DND-41 (cell line): ENCODE results near the gene LCTL.

Source experiments
- ATAC-seq: fragments of 200-7000 bp; cut with Tn5 transposase; 3 replicates; pipeline ENCODE4 v1.9.1; 2021; ENCODE audit warnings: low read depth; ENCODE audit not compliant: insufficient read depth
- DNase-seq: peaks from one replicate; pipeline ENCODE4 v3.0.0-alpha.2; 2020
- H2AFZ ChIP-seq: 2 replicates; pipeline ENCODE4 v1.6.0; 2012; ENCODE audit warnings: low read depth, low read length
- H3K27ac ChIP-seq: 2 replicates; pipeline ENCODE4 v1.5.1; 2012; ENCODE audit warnings: low read length, inconsistent platforms
- H3K27me3 ChIP-seq: fragments of 200-600 bp; sonication (generic); 2 replicates; pipeline ENCODE4 v1.6.0; 2012; ENCODE audit warnings: low read length, mild to moderate bottlenecking, inconsistent platforms; ENCODE audit not compliant: insufficient read depth, poor library complexity
- H3K36me3 ChIP-seq: 2 replicates; pipeline ENCODE4 v1.5.1; 2012; ENCODE audit warnings: low read length, inconsistent platforms; ENCODE audit not compliant: insufficient read depth
- H3K4me1 ChIP-seq: 2 replicates; pipeline ENCODE4 v1.5.1; 2012; ENCODE audit warnings: mild to moderate bottlenecking, low read length; ENCODE audit not compliant: insufficient read depth
- H3K4me2 ChIP-seq: 2 replicates; pipeline ENCODE4 v1.6.0; 2012; ENCODE audit warnings: mild to moderate bottlenecking, moderate library complexity, low read length, inconsistent platforms; ENCODE audit not compliant: insufficient read depth
- H3K4me3 ChIP-seq, 2 experiments: fragments of 200-600 bp in 1 of 2; shearing (Covaris generic) in 1 of 2; 2 replicates each; pipeline ENCODE4 v1.5.1; 2012 to 2016; ENCODE audit warnings: inconsistent platforms in 2 of 2, low read length in 2 of 2, mild to moderate bottlenecking in 2 of 2, low read depth in 1 of 2, moderate library complexity in 1 of 2
- H3K79me2 ChIP-seq: 2 replicates; pipeline ENCODE4 v1.6.0; 2012; ENCODE audit warnings: low read length, inconsistent platforms; ENCODE audit not compliant: insufficient read depth
- H3K9ac ChIP-seq: 2 replicates; pipeline ENCODE4 v1.6.0; 2012; ENCODE audit warnings: low read depth, mild to moderate bottlenecking, inconsistent platforms, low read length, moderate library complexity
- H3K9me3 ChIP-seq: 2 replicates; pipeline ENCODE4 v1.5.1; 2012; ENCODE audit warnings: low read length, moderate library complexity, mild to moderate bottlenecking, inconsistent platforms; ENCODE audit not compliant: insufficient read depth, severe bottlenecking
- H4K20me1 ChIP-seq: 2 replicates; pipeline ENCODE4 v1.6.0; 2012; ENCODE audit warnings: low read length; ENCODE audit not compliant: insufficient read depth
- EZH2 ChIP-seq: IDR thresholded peaks from 3 replicates; pipeline ENCODE4 v1.6.1; 2012; ENCODE audit warnings: borderline replicate concordance, low read depth, mild to moderate bottlenecking, moderate library complexity, low read length, inconsistent platforms; ENCODE audit not compliant: severe bottlenecking
- TF ChIP-seq, protein P1 (sequence below): IDR thresholded peaks from 2 replicates; pipeline ENCODE4 v1.5.1; 2012; ENCODE audit warnings: borderline replicate concordance, low read length, moderate library complexity, mild to moderate bottlenecking; ENCODE audit not compliant: poor library complexity, severe bottlenecking; ENCODE audit errors: extremely low read depth

The LCTL gene

DNA sequence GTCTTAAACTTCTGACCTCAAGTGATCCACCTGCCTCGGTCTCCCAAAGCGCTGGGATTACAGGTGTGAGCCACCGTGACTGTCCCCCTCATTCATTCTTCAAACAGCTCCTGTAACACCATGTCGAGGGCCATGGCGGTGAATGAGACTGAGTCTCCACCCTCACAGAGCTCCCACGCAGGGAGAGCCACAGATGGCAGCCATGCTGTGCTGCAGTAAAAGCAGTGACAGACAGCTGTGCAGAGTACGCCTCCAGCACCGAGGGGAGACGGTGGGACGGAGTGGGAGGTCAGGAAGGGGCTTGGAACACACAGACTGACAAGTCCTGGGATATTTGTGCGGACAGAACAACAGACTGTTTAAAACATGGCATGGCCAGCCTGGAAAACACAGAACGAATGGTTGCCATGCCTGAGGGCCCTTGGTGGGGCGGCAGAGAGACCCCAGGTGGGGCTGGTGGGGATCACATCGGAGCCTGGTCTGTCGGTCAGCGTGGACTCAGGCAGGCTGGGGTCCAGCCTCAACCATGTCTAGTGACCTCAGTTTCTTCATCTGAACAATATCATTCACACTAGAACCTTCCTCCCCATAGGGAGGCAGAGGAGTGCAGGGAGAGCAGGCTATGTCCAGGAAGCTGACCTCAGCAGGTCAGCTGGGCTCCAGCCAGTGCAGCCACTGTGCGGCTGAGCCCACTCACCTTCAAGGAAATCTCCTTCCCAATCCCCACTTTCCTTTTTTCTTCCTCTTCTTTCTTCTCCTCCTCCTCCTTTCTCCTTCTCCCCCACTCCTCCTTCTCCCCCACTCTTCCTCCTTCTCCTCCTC is 20.6 kb upstream of the LCTL start:
- ATAC-seq (no peak), DNase-seq (no peak)
- Histone ChIP-seq H3K9ac (no peak overlapping the region), H3K4me2 (no peak overlapping the region), H2AFZ (no peak overlapping the region), H3K27ac (no peak overlapping the region), H3K36me3 (no peaks in the 10 kb centered on the region), H4K20me1 (no peaks in the 10 kb centered on the region), H3K9me3 (no peaks in the 10 kb centered on the region), H3K27me3 (no peaks in the 10 kb centered on the region), H3K4me3 (no peak overlapping the region), H3K4me1 (no peaks in the 10 kb centered on the region), H3K79me2 (no peaks in the 10 kb centered on the region)
- TF ChIP-seq, protein P1, sequence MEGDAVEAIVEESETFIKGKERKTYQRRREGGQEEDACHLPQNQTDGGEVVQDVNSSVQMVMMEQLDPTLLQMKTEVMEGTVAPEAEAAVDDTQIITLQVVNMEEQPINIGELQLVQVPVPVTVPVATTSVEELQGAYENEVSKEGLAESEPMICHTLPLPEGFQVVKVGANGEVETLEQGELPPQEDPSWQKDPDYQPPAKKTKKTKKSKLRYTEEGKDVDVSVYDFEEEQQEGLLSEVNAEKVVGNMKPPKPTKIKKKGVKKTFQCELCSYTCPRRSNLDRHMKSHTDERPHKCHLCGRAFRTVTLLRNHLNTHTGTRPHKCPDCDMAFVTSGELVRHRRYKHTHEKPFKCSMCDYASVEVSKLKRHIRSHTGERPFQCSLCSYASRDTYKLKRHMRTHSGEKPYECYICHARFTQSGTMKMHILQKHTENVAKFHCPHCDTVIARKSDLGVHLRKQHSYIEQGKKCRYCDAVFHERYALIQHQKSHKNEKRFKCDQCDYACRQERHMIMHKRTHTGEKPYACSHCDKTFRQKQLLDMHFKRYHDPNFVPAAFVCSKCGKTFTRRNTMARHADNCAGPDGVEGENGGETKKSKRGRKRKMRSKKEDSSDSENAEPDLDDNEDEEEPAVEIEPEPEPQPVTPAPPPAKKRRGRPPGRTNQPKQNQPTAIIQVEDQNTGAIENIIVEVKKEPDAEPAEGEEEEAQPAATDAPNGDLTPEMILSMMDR: no peak
- no peak for TF ChIP-seq EZH2

DNA sequence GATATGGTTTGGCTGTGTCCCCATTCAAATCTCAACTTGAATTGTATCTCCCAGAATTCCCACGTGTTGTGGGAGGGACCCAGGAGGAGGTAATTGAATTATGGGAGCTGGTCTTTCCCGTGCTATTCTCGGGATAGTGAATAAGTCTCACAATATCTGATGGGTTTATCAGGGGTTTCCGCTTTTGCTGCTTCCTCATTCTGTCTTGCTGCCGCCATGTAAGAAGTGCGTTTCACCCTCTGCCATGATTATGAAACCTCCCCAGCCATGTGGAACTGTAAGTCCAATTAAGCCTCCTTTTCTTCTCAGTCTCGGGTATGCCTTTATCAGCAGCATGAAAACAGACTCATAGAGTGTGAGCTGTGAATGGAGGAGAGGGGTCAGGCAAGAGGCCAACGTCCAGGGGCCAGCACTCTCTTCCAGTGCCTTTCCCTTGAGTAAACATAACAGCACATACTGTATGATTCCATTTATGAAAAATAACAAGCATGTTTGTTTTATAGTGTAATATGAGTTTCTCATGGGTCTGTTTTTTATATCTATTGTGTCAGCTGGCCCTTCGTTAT is 16.3 kb upstream of the LCTL start:
- Histone ChIP-seq H3K79me2 (no peaks in the 10 kb centered on the region), H2AFZ (no peak overlapping the region), H3K4me3 (no peak overlapping the region), H3K36me3 (no peaks in the 10 kb centered on the region), H3K27me3 (no peaks in the 10 kb centered on the region), H4K20me1 (no peaks in the 10 kb centered on the region), H3K27ac (no peak overlapping the region), H3K4me2 (no peak overlapping the region), H3K9me3 (no peaks in the 10 kb centered on the region), H3K9ac (no peak overlapping the region), H3K4me1 (no peaks in the 10 kb centered on the region)
- DNase-seq (no peak), ATAC-seq (no peak)
- no peak for TF ChIP-seq EZH2
- TF ChIP-seq, protein P1: no peak

DNA sequence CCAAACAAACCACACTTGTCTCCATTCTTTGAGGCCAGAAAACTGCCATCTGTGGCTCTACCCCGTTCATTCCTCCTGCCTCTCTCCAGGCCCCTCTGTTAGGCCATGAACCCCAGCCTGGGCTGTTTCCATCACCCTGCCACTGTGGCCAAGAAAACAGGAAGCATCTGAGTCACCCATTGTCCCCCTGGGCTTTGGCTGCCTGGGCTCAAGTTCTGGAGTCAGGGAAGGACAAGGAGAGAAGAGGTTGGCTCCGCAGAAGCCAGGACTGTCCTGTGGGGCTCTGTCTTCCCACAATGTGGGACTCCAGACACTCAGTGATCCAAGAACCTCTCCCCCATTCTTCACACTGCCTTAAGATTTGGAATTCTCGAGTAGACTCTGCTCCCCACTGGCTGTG is 14.8 kb upstream of the LCTL start:
- ATAC-seq: no peak

More for the DNA sequence above, 14.8 kb upstream of the LCTL start:
- H3K9me3 ChIP-seq: no peaks in the 10 kb centered on the region
- no peak overlapping the region for H3K4me2 ChIP-seq
- H3K79me2 ChIP-seq: no peaks in the 10 kb centered on the region
- no peak overlapping the region for H3K4me3 ChIP-seq
- DNase-seq: no peak
- TF ChIP-seq EZH2: no peak
- TF ChIP-seq, protein P1: no peak
- no peaks in the 10 kb centered on the region for H3K4me1 ChIP-seq
- no peaks in the 10 kb centered on the region for H3K27me3 ChIP-seq
- no peak overlapping the region for H2AFZ ChIP-seq
- no peak overlapping the region for H3K27ac ChIP-seq
- no peaks in the 10 kb centered on the region for H4K20me1 ChIP-seq
- no peaks in the 10 kb centered on the region for H3K36me3 ChIP-seq
- no peak overlapping the region for H3K9ac ChIP-seq
